ENCODE results near the gene DGKI. TPM values are rescaled to one million over a fixed set of nuclear protein-coding genes. Genes with fewer than 3 reads are reported as not detected.
"Not testable (repeated sequence)": the region's sequence is repeated elsewhere in the genome, so short reads cannot be mapped to it uniquely, and the experiment has no call there.

Gene DGKI
- total and polyA plus RNA-seq, 12 donors = 0.12 to 4.6 (median 1.1) TPM

GRCh38 chr7:137717811-137718271 is 128.9 kb downstream of the DGKI start:
- intact Hi-C loops (cut with DNase I) = no loop called here
- WGBS, 4 donors = 56 to 68% (median 58%) methylated on average over 7 of the region's 7 CpGs
- no peak overlapping the region for H3K27ac ChIP-seq
- no peaks in the 10 kb centered on the region for H3K36me3 ChIP-seq (replicated peaks in 1 of 2)
- H3K27me3 ChIP-seq = no peaks in the 10 kb centered on the region
- no peaks in the 10 kb centered on the region for H3K4me1 ChIP-seq (replicated peaks in 1 of 2)
- peak in 3 of 7 donors; percentile 8 to 52 (median 13) for DNase-seq
- no peaks in the 10 kb centered on the region for H3K9me3 ChIP-seq (replicated peaks in 1 of 3)
- no peak for TF ChIP-seq CTCF (IDR thresholded peaks at IDR 0.05)
- no peak for TF ChIP-seq POLR2A (IDR thresholded peaks at IDR 0.05)
- no peak overlapping the region for H3K4me3 ChIP-seq

- Histone ChIP-seq H3K9me3 (replicated peaks in 1 of 3) (no peaks in the 10 kb centered on the region), H3K27ac (no peak overlapping the region), H3K27me3 (no peaks in the 10 kb centered on the region), H3K4me1 (replicated peaks in 1 of 2) (no peaks in the 10 kb centered on the region), H3K4me3 (no peak overlapping the region), H3K36me3 (replicated peaks in 1 of 2) (no peaks in the 10 kb centered on the region)
- intact Hi-C loops (cut with DNase I) = no loop called here
- TF ChIP-seq POLR2A (IDR thresholded peaks at IDR 0.05) = no peak
- DNase-seq = peak in 1 of 7 donors; percentile 7
- 48 to 71% (median 60%) methylated on average over 3 of the region's 3 CpGs for WGBS, 4 donors
Observed at GRCh38 chr7:137717045-137717444, 129.7 kb downstream of the DGKI start.

- H3K27me3 ChIP-seq = no peaks in the 10 kb centered on the region
- intact Hi-C loops (cut with DNase I) = no loop called here
- 74 to 81% (median 79%) methylated on average over 5 of the region's 5 CpGs for WGBS, 4 donors
- H3K27ac ChIP-seq = no peak overlapping the region
- H3K36me3 ChIP-seq (replicated peaks in 1 of 2) = no peaks in the 10 kb centered on the region
- TF ChIP-seq POLR2A (IDR thresholded peaks at IDR 0.05) = no peak
- no peak for TF ChIP-seq CTCF (IDR thresholded peaks at IDR 0.05)
- no peaks in the 10 kb centered on the region for H3K9me3 ChIP-seq (replicated peaks in 1 of 3)
- no peaks in the 10 kb centered on the region for H3K4me1 ChIP-seq (replicated peaks in 1 of 2)
- DNase-seq = no peak
- H3K4me3 ChIP-seq = no peak overlapping the region
Observed at GRCh38 chr7:137716061-137716460, 130.7 kb downstream of the DGKI start.

GRCh38 chr7:137715533-137715932 is 131.2 kb downstream of the DGKI start:
- no peak for TF ChIP-seq POLR2A (IDR thresholded peaks at IDR 0.05)
- TF ChIP-seq CTCF (IDR thresholded peaks at IDR 0.05) = no peak
- Histone ChIP-seq H3K27ac (no peak overlapping the region), H3K4me1 (replicated peaks in 1 of 2) (no peaks in the 10 kb centered on the region), H3K27me3 (no peaks in the 10 kb centered on the region), H3K9me3 (replicated peaks in 1 of 3) (no peaks in the 10 kb centered on the region), H3K36me3 (replicated peaks in 1 of 2) (no peaks in the 10 kb centered on the region), H3K4me3 (no peak overlapping the region)
- intact Hi-C loops (cut with DNase I) = no loop called here
- DNase-seq = no peak

- no peak overlapping the region for H3K4me3 ChIP-seq
- intact Hi-C loops (cut with DNase I) = no loop called here
- no peak overlapping the region for H3K27ac ChIP-seq
- H3K4me1 ChIP-seq (replicated peaks in 1 of 2) = no peaks in the 10 kb centered on the region
- no peaks in the 10 kb centered on the region for H3K27me3 ChIP-seq
- DNase-seq = no peak
- WGBS, 4 donors = 76 to 91% (median 84%) methylated on average over 3 of the region's 3 CpGs
- no peaks in the 10 kb centered on the region for H3K9me3 ChIP-seq (replicated peaks in 1 of 3)
- no peaks in the 10 kb centered on the region for H3K36me3 ChIP-seq (replicated peaks in 1 of 2)
- no peak for TF ChIP-seq POLR2A (IDR thresholded peaks at IDR 0.05)
- TF ChIP-seq CTCF (IDR thresholded peaks at IDR 0.05) = no peak
Observed at GRCh38 chr7:137715121-137715520, 131.7 kb downstream of the DGKI start.

GRCh38 chr7:137706330-137706729 is 140.4 kb downstream of the DGKI start:
- H3K4me1 ChIP-seq (replicated peaks in 1 of 2); intact Hi-C loops (cut with DNase I); H3K27ac ChIP-seq; H3K36me3 ChIP-seq (replicated peaks in 1 of 2); H3K4me3 ChIP-seq; DNase-seq; H3K9me3 ChIP-seq (replicated peaks in 1 of 3); H3K27me3 ChIP-seq: not testable (repeated sequence)
- WGBS, 4 donors = 96 to 98% (median 97%) methylated on average over 5 of the region's 5 CpGs
